ENCODE results near the gene MARCHF7. TPM values are rescaled to one million over a fixed set of nuclear protein-coding genes. Genes with fewer than 3 reads are reported as not detected.

The MARCHF7 gene
- total RNA-seq, 1 donor from 2014 or later, result 71.8 TPM

DNA sequence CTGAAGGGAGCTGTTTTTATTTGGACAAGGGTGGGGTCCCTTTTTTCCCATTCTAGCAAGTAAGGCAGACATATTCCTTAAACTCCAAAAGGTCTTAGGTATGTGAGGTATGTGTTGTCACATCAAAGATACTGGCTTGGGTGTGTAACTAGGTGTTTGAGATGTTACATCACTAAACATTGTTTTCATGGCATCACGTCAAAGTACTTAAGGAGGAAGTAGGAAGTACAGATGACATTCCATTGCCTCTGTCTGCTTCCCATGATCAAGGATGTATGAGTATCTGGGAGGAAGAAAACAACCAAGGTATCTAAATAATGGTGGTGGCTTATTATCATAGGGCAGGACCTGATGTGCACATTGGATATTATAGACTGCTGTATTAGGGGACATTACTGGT is 46.4 kb downstream of the MARCHF7 start:
- no peak for TF ChIP-seq CTCF (IDR thresholded peaks at IDR 0.05)
- ATAC-seq (peak; percentile 69 to 80), DNase-seq (no peak)
- peak overlapping the region; percentile 48 for H3K27ac ChIP-seq
- H3K27me3 ChIP-seq (ENCODE audit: low read depth), result no peaks in the 10 kb centered on the region
- no peak overlapping the region for H3K4me3 ChIP-seq
- intact Hi-C loops (cut with DNase I), result no loop called here
- H3K9me3 ChIP-seq, result no peaks in the 10 kb centered on the region
- H3K36me3 ChIP-seq, result peaks cover 84% of the 10 kb centered on the region
- H3K4me1 ChIP-seq, result peaks cover 36% of the 10 kb centered on the region

GRCh38 chr2:159759577-159759976 is 47.3 kb downstream of the MARCHF7 start:
- Histone ChIP-seq H3K27me3 (ENCODE audit: low read depth) (no peaks in the 10 kb centered on the region), H3K27ac (no peak overlapping the region), H3K4me1 (peaks cover 28% of the 10 kb centered on the region), H3K9me3 (no peaks in the 10 kb centered on the region), H3K36me3 (peaks cover 80% of the 10 kb centered on the region), H3K4me3 (no peak overlapping the region)
- DNase-seq (no peak), ATAC-seq (peak; percentile 89 to 92)
- intact Hi-C loops (cut with DNase I), result no loop called here
- TF ChIP-seq CTCF (IDR thresholded peaks at IDR 0.05), result no peak

DNA sequence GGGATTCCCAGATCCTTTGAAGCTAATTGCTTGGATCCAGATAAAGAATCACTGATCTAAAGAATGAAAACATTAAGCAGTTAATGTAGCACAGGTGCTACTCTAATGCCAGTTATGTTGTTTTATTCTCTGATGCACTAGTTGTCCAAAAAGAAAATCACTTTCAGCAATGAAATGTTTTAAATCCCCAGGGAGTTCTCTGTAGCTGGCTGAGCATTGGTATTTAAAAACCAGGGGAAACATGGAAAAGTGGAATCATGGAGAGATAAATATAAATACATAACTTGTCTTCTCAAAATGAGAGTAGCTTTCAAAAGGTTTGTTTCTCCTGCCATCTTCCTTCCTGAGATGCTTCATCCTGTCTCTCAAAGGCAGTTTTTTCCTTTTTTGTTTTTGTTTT is 48.0 kb downstream of the MARCHF7 start:
- H3K4me3 ChIP-seq, result no peak overlapping the region
- no peak for DNase-seq
- TF ChIP-seq CTCF (IDR thresholded peaks at IDR 0.05), result no peak
- no peaks in the 10 kb centered on the region for H3K27me3 ChIP-seq (ENCODE audit: low read depth)
- intact Hi-C loops (cut with DNase I), result no loop called here
- ATAC-seq, result no peak
- H3K4me1 ChIP-seq, result peaks cover 28% of the 10 kb centered on the region
- no peaks in the 10 kb centered on the region for H3K9me3 ChIP-seq
- no peak overlapping the region for H3K27ac ChIP-seq
- peaks cover 79% of the 10 kb centered on the region for H3K36me3 ChIP-seq

- DNase-seq (no peak), ATAC-seq (no peak)
- no peak for TF ChIP-seq CTCF (IDR thresholded peaks at IDR 0.05)
- H3K9me3 ChIP-seq, result no peaks in the 10 kb centered on the region
- peaks cover 79% of the 10 kb centered on the region for H3K36me3 ChIP-seq
- H3K27me3 ChIP-seq (ENCODE audit: low read depth), result no peaks in the 10 kb centered on the region
- H3K4me3 ChIP-seq, result no peak overlapping the region
- intact Hi-C loops (cut with DNase I), result no loop called here
- H3K4me1 ChIP-seq, result peaks cover 28% of the 10 kb centered on the region
- H3K27ac ChIP-seq, result no peak overlapping the region
Measured at GRCh38 chr2:159762075-159762474, 49.8 kb downstream of the MARCHF7 start.

Other genes with a start within 250 kb of the MARCHF7 start
- 97.4 TPM for gene BAZ2B, start 96.0 kb upstream of the MARCHF7 start, total RNA-seq
- 100 TPM for gene CD302, start 85.7 kb downstream of the MARCHF7 start, total RNA-seq
- gene LY75, start 192.2 kb downstream of the MARCHF7 start, total RNA-seq, result 13.2 TPM